HG02973 (cell line): ENCODE measurements around the gene THRA.

Experiments used
- ATAC-seq: cut with Tn5 transposase; IDR thresholded peaks from one replicate; pipeline ENCODE4 v1.9.1; 2021; ENCODE audit warnings: moderate library complexity; ENCODE audit not compliant: unreplicated experiment

THRA gene, protein sequence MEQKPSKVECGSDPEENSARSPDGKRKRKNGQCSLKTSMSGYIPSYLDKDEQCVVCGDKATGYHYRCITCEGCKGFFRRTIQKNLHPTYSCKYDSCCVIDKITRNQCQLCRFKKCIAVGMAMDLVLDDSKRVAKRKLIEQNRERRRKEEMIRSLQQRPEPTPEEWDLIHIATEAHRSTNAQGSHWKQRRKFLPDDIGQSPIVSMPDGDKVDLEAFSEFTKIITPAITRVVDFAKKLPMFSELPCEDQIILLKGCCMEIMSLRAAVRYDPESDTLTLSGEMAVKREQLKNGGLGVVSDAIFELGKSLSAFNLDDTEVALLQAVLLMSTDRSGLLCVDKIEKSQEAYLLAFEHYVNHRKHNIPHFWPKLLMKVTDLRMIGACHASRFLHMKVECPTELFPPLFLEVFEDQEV

DNA sequence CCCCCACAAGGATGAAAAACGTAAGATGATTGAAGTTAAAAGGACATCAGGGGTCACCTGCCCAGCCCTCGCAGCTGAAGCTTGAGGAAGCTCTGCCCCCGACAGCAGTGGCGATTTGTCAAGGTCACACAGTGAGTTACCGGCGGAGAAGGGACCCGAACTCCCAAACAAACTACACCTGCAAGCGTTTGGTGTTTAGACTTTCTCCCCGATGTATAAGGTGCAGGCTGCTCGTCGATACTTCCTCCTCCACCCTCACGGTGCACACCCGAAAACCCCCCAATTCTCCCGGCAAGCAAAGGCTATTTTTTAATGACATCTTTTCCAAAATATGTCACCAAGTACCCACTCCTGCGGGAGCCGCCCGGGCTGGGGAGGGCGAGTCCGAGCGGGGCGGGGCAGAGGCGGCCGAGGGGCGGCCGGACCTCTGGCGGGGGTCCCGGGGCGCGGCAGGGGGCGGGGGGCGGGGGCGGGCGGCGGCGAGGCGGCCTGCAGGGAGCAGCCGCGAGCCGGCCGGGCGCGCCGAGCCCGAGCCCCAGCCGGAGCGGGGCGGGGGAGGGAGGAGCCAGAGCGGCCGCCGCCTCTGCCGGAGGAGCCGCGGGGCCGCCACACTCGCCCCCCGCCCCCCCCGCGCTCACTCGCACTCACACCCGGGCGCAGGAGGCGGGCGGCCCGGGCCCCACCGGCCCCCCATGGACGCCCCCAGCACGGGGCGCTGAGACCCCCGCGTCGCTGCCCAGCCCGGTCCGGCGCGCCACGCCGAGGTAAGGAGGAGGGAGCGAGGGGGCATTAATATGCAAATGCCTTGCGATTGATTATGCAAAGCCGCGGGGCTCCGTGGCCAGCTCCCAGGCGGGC is at the start of gene THRA:
Gene THRA (plus strand): TSS at position 637 of the 858 bp plus-strand sequence. CDS start 11,524 bp downstream, outside the sequence.
- peak; percentile 56 for ATAC-seq

DNA sequence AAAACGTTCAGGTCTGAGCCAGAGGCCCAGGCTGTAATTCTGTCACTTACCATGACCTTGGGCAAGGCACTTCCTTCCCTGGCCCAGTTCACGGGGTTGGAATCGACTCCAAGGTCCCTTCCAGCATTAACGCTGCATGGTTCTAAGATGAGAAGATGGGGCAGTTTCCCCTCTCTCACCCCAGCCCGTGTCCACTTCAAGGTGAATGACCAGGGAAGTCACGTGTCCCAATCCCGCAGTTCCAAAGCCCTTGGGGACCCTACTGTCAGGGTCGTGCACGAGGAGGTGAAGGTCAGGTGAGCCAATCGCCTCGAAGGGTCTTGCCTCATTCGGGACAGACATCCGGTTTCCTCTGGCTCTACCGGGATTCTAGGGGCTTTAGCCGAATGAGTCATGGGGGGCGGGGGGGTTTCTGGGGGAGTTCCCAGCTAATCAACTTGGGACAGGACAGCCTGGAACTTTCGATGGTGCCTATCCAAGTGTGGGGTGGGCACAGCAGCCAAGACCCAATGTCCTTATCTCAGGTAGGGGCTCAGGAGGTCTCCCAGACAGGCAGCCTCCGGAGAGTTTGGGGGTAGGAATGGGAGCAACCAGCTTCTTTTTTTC is 48.3 kb upstream of the THRA start:
- no peak for ATAC-seq

DNA sequence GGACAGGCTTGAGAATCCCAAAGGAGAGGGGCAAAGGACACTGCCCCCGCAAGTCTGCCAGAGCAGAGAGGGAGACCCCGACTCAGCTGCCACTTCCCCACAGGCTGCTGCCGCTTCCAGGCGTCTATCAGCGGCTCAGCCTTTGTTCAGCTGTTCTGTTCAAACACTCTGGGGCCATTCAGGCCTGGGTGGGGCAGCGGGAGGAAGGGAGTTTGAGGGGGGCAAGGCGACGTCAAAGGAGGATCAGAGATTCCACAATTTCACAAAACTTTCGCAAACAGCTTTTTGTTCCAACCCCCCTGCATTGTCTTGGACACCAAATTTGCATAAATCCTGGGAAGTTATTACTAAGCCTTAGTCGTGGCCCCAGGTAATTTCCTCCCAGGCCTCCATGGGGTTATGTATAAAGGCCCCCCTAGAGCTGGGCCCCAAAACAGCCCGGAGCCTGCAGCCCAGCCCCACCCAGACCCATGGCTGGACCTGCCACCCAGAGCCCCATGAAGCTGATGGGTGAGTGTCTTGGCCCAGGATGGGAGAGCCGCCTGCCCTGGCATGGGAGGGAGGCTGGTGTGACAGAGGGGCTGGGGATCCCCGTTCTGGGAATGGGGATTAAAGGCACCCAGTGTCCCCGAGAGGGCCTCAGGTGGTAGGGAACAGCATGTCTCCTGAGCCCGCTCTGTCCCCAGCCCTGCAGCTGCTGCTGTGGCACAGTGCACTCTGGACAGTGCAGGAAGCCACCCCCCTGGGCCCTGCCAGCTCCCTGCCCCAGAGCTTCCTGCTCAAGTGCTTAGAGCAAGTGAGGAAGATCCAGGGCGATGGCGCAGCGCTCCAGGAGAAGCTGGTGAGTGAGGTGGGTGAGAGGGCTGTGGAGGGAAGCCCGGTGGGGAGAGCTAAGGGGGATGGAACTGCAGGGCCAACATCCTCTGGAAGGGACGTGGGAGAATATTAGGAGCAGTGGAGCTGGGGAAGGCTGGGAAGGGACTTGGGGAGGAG is 47.5 kb upstream of the THRA start, which contains the start of gene CSF3:
Gene CSF3 (plus strand): TSS at position 436 of the 993 bp plus-strand sequence. CDS start 35 bp downstream, at position 471.
- no peak for ATAC-seq

DNA sequence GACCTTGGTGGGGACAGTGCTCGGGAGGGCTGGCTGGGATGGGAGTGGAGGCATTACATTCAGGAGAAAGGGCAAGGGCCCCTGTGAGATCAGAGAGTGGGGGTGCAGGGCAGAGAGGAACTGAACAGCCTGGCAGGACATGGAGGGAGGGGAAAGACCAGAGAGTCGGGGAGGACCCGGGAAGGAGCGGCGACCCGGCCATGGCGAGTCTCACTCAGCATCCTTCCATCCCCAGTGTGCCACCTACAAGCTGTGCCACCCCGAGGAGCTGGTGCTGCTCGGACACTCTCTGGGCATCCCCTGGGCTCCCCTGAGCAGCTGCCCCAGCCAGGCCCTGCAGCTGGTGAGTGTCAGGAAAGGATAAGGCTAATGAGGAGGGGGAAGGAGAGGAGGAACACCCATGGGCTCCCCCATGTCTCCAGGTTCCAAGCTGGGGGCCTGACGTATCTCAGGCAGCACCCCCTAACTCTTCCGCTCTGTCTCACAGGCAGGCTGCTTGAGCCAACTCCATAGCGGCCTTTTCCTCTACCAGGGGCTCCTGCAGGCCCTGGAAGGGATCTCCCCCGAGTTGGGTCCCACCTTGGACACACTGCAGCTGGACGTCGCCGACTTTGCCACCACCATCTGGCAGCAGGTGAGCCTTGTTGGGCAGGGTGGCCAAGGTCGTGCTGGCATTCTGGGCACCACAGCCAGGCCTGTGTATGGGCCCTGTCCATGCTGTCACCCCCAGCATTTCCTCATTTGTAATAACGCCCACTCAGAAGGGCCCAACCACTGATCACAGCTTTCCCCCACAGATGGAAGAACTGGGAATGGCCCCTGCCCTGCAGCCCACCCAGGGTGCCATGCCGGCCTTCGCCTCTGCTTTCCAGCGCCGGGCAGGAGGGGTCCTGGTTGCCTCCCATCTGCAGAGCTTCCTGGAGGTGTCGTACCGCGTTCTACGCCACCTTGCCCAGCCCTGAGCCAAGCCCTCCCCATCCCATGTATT is 46.5 kb upstream of the THRA start:
- no peak for ATAC-seq

DNA sequence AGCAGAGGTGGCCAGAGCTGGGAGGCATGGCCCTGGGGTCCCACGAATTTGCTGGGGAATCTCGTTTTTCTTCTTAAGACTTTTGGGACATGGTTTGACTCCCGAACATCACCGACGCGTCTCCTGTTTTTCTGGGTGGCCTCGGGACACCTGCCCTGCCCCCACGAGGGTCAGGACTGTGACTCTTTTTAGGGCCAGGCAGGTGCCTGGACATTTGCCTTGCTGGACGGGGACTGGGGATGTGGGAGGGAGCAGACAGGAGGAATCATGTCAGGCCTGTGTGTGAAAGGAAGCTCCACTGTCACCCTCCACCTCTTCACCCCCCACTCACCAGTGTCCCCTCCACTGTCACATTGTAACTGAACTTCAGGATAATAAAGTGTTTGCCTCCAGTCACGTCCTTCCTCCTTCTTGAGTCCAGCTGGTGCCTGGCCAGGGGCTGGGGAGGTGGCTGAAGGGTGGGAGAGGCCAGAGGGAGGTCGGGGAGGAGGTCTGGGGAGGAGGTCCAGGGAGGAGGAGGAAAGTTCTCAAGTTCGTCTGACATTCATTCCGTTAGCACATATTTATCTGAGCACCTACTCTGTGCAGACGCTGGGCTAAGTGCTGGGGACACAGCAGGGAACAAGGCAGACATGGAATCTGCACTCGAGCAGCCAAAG is 45.2 kb upstream of the THRA start:
- ATAC-seq = no peak

DNA sequence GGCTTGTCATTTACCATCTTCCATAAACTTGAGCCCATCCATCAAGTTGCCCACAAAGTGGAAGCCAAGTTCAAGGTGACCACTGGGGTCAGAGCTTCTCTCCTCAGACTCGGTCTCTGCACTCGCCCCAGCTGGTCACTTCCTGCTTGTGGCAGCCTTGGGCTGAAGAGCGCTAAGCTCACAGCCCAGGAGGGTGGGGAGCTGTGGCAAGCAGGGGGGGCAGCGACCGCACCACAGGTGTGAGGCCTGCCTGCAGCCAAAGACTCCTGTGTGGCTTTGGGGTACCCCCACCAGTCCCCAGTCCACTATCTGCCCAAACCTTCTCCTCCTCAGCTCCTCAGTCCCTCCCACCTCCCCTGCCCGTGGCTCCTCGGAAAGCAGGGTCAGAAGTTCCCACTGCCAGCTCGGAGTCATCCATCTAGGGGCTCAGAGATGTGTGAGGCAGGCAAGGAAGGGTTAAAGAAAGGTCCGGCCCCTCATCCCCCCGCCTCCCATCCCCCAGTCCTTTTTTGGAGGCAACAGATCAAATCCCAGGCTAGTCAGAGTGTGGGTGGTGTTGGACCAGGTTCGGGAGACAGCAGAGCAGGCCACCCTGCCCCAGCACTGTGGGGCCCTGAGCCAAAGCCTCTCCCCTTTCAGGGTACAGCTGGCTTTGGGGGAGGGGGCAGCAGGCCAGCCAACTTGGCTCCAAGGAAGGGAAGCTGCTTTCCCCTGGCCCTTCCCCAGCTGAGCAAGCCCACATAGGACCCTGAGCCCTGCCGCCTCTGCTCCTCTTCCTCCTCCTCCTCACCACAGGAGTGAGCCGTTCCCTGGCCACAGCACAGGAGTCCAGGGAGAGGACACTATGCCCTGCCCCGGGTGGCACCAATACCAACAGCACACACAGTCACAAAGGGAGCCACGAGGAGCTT is 44.3 kb upstream of the THRA start:
- no peak for ATAC-seq

DNA sequence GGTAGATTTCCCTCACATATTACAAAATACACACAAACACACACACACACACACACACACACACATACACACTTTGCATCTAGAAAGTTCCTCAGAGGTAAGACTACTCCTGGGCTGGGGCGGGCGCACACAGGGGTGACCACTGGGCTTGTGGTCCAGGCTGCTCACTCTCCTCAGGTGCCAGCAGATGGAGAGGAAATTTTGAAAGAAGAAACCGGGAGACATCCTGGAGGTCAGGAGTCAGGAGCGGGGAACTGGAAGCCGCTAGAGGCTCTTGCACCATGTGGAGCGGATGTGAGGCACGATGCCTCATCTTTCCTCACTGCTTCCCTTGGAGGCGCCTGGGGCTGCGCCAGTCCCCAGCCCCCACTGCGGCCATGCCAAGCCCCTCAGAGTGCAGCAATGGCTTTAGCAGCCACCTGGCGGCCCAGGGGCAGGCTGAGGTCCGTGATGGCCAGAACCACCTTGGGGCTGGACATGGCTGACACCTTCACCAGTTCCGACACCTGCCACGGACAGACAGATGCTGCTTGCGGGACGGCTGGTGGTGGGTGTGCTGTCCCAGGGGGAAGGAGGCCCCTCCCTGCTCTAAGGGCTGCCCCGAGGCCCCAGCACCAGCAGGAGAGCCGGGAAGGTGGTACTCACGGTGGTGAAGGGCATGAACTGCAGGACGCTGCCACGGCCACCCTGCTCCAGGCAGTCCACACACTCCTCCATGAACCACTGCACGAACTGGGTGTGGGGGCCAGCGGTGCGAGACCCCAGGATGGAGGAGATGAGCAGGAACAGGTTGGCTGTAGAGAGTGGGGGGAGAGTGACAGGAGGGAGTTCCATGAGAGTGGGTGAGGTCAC is 43.4 kb upstream of the THRA start:
- no peak for ATAC-seq

DNA sequence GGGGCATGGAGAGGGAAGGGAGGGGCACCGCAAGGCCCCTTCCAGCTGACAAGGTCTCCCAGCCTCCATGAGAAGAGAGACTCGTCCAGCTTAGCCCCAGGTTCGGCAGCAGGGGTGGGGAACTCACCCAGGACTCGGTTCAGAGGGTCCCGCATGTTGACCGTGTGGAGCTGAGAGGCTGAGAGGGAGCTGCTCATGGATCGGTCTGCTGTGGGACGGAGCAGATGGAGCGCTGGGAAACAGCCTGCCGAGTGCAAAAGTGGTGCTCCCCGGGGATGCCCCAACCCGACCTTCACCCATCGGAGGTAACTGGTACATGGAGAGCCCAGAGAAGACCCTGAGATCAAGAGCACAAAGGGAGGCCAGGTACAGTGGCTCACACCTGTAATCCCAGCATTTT is 42.6 kb upstream of the THRA start:
- ATAC-seq = no peak

DNA sequence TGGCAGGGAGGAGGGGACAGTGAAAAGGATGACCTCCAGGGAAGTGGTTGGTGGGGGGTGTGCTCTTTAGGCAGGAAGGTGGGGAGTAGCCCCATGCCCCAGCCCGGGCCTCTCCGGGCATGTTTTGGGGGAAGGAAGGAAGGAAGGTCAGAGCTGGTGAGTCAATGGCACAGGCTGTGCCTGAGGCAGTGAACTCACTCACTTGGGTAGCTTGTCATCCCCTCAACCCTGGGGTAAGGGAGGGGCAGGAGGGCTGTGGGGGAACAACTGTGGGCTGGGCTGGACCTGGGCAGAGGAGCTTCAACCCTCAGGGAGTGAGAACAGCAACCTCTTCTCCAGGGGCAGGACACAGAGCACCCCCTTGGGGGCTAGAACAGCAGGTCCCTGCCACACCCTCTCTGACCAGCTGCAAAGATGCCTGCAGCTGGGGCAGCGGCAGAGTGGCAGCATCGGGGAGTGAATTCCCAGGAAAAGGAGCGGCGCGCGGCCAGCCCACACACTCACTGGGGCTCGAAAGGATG is 41.3 kb upstream of the THRA start:
- no peak for ATAC-seq

DNA sequence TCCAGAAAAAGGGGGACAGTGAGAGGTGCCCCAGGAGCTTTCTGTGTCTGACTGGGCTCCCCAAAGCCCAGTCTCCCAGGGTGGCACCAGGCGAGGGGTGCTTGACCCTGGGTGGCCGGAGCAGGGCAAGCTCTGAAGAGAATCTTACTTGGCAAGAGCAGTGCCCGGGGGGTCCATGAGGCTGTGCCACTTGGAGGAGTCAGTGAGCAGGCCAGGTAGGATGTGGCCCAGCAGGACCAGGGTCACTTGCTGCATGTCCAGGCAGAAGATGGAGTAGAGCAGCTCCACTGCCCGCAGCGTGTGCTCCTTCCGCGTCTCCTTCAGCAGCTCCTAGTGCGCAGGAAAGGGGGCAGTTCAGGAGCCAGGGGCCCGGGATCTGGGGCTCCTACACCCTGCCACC is 40.3 kb upstream of the THRA start:
- no peak for ATAC-seq

DNA sequence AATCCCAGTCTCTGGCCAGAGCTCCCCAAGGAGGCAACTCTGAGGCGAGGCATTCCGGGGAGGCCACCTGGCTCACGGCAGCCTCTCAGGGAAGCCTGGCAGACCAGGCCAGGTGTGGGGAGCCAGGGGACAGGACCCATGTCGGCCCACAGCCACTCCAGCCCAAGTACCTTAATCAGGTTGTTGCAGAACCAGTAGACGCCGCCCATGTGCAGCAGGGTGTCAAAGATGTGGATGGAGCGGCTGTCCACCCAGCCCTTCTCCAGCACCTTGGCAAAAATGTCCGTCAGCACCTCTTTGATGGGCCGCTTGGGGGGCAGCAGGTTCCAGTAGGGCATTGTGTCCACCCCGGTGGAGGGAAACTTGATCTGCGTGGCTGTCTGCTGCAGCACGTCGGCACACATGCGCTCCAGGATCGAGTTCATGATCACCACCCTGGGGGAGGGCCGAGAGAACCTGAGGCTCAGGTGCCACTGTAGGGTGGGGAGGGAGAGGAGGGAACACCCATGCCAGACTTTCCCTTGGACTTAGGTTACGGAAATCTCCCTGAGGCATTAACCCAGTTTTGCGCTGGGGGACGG is 39.7 kb upstream of the THRA start:
- no peak for ATAC-seq

DNA sequence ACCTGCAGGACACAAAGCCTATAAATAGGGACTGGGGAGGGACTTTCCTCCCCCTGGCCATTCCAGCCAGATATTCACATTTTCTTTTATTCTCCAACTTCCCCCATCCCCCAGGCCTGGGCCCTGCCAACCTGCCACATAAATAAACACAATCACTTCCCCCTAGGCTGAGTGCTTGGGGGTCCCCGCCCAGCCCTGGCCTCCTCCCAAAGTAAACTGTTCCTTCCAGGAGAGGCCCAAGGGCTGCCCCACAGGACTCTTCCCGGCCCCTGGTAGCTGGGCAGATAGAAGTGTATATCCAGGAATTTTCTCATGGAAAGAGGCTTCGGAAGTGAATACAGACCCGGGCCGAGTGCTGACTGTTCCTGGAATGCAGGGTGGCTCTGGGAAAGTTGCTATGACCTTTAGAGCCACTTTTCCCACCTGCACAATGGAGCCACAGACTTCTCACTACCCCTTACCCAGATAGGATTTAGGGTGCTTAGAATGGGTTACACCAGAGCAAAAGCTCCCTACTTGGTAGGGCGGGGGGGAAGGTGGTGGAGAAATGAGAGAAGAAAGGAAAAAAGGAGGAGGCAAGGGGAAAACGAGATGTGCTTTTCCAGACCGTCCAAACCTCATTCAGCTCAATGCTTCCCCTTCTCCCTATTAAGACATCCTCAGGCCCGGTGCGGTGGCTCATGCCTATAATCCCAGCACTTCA is 39.0 kb upstream of the THRA start:
- no peak for ATAC-seq

DNA sequence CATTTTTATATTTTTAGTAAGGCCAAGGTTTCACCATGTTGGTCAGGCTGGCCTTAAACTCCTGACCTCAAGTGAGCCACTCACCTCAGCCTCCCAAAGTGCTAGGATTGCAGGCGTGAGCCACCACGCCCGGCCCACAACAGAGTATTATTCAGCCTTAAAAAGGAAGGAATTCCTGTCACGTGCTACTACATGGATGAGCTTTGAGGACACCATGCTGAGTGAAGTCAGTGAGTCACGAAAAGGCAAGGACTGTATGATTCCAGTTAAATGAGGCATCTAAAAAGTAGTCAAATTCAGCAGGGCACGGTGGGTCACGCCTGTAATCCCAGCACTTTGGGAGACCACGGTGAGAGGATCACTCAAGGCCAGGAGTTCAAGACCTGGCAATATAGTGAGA is 37.9 kb upstream of the THRA start:
- no peak for ATAC-seq

DNA sequence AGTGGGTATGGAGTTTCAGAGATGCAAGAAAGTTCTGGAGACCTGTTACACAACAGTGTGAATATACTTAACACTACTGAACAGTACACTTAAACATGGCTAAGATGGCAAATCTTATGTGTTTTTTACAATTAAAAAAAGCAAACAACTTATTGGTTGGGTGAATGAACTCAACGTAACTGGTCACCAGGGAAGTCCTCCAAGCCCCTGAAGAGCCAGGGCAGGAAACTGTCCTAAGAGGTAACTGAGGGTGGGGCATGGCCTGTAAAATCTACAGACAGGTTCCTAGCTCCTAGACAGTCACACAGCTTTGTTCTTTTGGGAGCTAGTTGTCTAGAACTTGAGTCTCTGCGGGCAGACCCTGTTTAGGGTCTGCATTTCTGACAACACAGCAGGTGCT is 37.2 kb upstream of the THRA start:
- ATAC-seq = no peak

DNA sequence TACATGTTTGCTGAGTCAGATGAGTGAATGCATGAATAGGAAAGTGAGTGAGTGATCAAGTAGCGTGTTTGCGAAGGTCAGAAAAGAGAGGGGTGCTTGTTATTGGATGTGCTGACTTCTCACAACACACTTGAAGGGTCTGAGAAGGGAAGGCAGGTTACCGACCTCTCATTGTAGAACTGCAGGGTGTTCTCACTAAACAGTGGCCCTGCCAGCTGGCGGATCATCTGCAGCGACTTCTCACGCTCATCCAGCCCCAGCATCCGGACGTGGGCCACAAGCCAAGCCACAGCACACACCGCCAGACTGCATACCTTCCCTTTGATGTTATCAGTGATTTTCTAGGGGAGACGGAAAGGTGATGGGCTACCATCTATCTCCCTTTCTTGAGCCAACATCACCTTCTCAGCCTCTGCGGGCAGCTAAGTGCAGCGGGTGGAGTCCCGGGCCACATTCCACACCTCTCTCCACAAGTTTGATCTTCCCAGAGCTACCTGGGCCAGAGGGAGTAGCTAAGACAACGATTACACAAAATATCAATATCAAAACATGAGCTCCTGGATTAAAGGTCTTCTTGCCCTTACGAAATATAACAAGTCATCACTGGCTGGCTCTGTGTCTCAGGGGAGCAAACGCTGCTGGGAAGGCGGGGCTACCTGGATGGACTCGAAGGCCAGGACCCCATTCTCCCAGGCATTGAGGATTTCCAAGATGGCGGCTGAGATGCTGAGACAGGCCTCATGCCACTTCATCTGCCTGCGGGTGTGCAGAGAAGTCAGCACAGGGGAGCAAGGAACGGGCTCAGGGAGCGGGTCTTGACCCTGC is 36.6 kb upstream of the THRA start:
- no peak for ATAC-seq
